ENCODE measurements around the gene TECTB.

TECTB gene

DNA sequence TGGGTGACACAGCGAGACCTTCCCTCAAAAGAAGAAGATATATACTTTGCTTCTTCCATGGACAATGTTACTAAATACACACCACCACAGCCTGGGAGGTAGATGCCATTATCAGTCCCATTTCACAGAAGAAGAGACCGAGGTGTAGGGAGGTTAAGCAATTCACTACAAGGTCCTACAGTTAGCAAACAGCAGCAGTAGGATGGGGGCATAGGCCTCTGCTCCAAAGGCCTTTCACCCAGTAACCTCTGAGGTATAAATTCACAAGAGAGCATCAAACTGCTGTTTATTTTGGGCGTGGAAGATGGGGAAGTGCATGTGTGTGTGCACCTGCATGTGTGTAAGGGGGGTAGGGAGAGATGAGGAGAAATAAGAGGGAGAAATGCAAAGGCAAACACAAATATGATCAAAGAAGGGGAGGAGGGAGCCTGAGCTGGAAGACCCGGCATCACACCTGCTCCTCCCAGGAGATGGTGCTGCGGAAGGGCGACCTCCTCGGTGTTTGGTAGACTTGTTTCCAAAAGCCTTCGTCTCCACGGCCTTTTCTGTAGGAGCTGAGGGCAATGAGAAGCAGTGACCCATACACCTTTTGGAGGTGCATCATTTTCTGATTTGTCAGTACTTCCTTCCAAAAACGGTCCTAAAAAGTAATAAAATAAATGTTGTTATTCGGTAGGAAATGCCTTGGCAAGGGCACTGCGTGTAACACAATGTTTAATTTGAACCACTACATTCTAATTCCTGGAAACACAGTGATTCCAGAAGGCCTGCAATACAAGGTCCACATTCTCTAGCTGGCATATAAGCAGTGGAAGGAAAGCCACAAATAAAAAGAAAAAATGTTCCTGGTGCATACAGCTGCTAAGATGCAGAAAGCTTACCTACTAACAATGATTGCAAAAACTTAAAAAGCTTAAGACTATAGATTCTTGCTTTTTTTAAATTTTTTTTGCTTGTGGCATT, 64.8 kb downstream of the TECTB start:
- no peak for DNase-seq (ENCODE audit: low spot score)

GRCh38 chr10:112348759-112349158, 65.6 kb downstream of the TECTB start:
- DNase-seq (ENCODE audit: low spot score): no peak

DNA sequence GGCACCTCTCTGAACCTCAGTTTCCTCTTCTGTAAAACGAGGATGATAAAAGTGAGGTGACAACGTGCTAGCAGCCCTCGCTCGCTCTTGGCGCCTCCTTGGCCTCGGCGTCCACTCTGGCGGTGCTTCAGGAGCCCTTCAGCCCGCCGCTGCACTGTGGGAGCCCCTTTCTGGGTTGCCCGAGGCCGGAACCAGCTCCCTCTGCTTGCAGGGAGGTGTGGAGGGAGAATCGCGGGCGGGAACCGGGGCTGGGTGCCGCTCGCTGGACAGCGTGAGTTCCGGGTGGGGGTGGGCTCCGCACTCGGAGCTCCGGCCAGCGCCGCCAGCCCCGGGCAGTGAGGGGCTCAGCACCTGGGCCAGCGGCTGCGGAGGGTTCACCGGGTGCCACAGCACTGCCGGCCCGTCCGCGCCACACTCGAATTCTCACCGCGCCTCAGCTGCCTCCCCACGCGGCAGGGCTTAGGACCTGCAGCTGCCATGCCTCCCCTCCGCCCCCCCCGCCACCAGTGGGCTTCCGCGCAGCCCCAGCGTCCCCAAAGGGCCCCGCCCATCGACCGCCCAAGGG, 66.4 kb downstream of the TECTB start:
- DNase-seq (ENCODE audit: low spot score): no peak

DNA sequence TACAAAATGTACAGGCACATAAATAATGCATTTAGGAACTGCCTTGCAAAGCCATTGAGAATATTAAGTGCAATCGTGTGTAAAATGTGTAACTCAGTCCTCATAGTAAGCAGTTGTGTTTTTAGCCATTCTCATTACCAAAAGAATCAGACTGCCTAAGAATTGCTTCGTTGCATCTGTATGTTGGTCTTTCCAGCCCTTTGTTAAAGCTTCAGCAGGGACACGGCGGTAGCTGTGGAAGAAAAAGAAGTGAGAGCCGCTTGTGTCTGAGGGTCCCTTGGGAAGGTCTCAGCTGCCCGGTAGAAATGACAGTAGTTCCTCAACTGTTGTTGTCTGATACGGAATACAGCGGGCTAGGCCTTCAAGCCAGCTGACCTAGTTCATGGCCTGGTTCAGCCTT, 67.9 kb downstream of the TECTB start:
- DNase-seq (ENCODE audit: low spot score): no peak

DNA sequence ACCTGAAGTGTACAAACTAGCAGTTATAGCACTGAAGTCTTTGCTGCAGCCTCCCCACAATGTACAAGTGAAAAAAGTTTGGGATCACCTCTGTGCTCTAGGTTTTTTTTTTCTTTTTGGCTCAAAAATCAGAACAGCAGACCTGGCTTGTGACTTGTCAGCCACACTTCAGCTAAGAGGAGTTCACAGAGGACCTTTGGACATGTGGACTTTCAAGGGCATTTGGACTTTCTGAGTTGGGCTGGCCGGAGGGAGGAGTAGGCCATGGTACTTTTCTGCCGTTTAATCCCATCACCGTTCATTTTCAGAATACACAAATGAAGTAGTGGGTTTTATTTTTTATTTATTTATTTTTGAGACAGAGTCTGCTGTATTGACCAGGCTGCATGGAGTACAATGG, 68.8 kb downstream of the TECTB start:
- no peak for DNase-seq (ENCODE audit: low spot score)

DNA sequence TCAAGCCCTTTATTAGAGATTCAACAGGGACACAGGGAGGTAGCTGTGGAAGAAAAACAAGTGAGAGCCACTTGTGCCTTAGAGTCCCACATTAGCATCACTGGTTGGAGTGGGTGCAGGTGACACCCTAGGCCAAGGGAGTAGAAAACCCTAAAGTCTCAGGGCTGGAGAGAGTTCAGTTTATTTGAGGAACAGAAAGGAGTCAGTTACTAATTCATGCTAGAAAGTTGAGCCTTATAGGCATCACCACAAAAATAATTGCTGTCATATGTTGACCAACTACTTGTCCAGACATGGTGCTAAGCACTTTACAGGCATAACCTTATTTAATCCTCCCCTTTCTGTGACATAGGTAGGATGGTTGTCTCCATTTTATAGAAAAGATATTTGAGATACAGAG, 69.8 kb downstream of the TECTB start:
- DNase-seq (ENCODE audit: low spot score): no peak

Data from NAMALWA (cell line).